NCI-H2227 (cell line): ENCODE results near the gene LTF.
"Not testable (repeated sequence)": the region's sequence is repeated elsewhere in the genome, so short reads cannot be mapped to it uniquely, and the experiment has no call there.

Experiments
- DNase-seq: peaks from one replicate; lab custom pipeline; 2025; ENCODE audit not compliant: unreplicated experiment; lab: John Stamatoyannopoulos, UW

The LTF gene

GRCh38 chr3:46464326-46465195 lies at the start of gene LTF:
Gene LTF, minus strand, starts transcription at chr3:46464905. Its CDS starts 38 bp downstream, at chr3:46464867.
- no peak for DNase-seq

- no peak for DNase-seq
Measured at GRCh38 chr3:46512191-46512749, 47.6 kb upstream of the LTF start.

GRCh38 chr3:46509661-46510187 lies 45.0 kb upstream of the LTF start:
- no peak for DNase-seq

- DNase-seq = no peak
Measured at GRCh38 chr3:46508850-46509591, 44.3 kb upstream of the LTF start.

- no peak for DNase-seq
Measured at GRCh38 chr3:46506526-46506925, 41.8 kb upstream of the LTF start.

- no peak for DNase-seq
Measured at GRCh38 chr3:46505953-46506352, 41.2 kb upstream of the LTF start.

- no peak for DNase-seq
Measured at GRCh38 chr3:46504789-46505188, 40.1 kb upstream of the LTF start.

- DNase-seq = no peak
Measured at GRCh38 chr3:46503200-46503874, 38.6 kb upstream of the LTF start.

GRCh38 chr3:46501702-46502101 lies 37.0 kb upstream of the LTF start:
- no peak for DNase-seq

- DNase-seq = no peak
Measured at GRCh38 chr3:46500656-46501635, 36.2 kb upstream of the LTF start.

- no peak for DNase-seq
Measured at GRCh38 chr3:46498916-46499519, 34.3 kb upstream of the LTF start.

- DNase-seq = no peak
Measured at GRCh38 chr3:46497556-46498265, 33.0 kb upstream of the LTF start, which contains the start of gene RTP3. Gene RTP3, plus strand, starts transcription at chr3:46497976. Its CDS starts 87 bp downstream, at chr3:46498063.

- no peak for DNase-seq
Measured at GRCh38 chr3:46496746-46497555, 32.2 kb upstream of the LTF start.

GRCh38 chr3:46495901-46496456 lies 31.3 kb upstream of the LTF start:
- DNase-seq = no peak

GRCh38 chr3:46494491-46494890 lies 29.8 kb upstream of the LTF start:
- not testable (repeated sequence) for DNase-seq

GRCh38 chr3:46492890-46493547 lies 28.3 kb upstream of the LTF start:
- DNase-seq = no peak
